Stimulated activated CD8-positive, alpha-beta memory T cell treated with anti-CD3 and anti-CD28 coated beads, Interleukin-7, amount 100 ng/mL, for 1 hour (primary cell): ENCODE results near the gene PLSCR3.
"Not testable (repeated sequence)": the region's sequence is repeated elsewhere in the genome, so short reads cannot be mapped to it uniquely, and the experiment has no call there.

ENCODE experiments used
- DNase-seq, 2 donors: peaks; one replicate each; pipeline ENCODE4 v3.0.0-alpha.2; 2020; ENCODE audit warnings: low read depth in 2 of 2

Gene PLSCR3

GRCh38 chr17:7380855-7381683, 13.3 kb downstream of the PLSCR3 start, which contains the start of gene TNK1:
Gene TNK1, plus strand, starts transcription at chr17:7381089. Its CDS starts 1,838 bp downstream, at chr17:7382927.
- DNase-seq, result no peak

GRCh38 chr17:7380321-7380720, 14.0 kb downstream of the PLSCR3 start:
- DNase-seq, result no peak

GRCh38 chr17:7379134-7379533, 15.2 kb downstream of the PLSCR3 start:
- DNase-seq, result no peak

- no peak for DNase-seq
These were observed 20.0 kb downstream of the PLSCR3 start for GRCh38 chr17:7374353-7374752.

- DNase-seq, result no peak
These were observed 23.5 kb downstream of the PLSCR3 start for GRCh38 chr17:7370853-7371252.

- DNase-seq, result no peak
These were observed 24.5 kb downstream of the PLSCR3 start for GRCh38 chr17:7369825-7370224.

- DNase-seq, result not testable (repeated sequence)
These were observed 25.7 kb downstream of the PLSCR3 start for GRCh38 chr17:7368599-7368994.

GRCh38 chr17:7367918-7368598, 26.3 kb downstream of the PLSCR3 start:
- DNase-seq, result no peak

- no peak for DNase-seq
These were observed 27.2 kb downstream of the PLSCR3 start for GRCh38 chr17:7367083-7367482.

GRCh38 chr17:7365963-7366362, 28.4 kb downstream of the PLSCR3 start:
- not testable (repeated sequence) for DNase-seq

GRCh38 chr17:7363311-7363710, 31.0 kb downstream of the PLSCR3 start:
- DNase-seq, result no peak

GRCh38 chr17:7361906-7362305, 32.4 kb downstream of the PLSCR3 start:
- no peak for DNase-seq

GRCh38 chr17:7357381-7357780, 36.9 kb downstream of the PLSCR3 start:
- DNase-seq, result no peak

- DNase-seq, result no peak
These were observed 37.6 kb downstream of the PLSCR3 start for GRCh38 chr17:7356756-7357155.

GRCh38 chr17:7356072-7356549, 38.2 kb downstream of the PLSCR3 start:
- peak; percentile 49 to 74 for DNase-seq

- no peak for DNase-seq
These were observed 38.8 kb downstream of the PLSCR3 start for GRCh38 chr17:7355573-7355972.

GRCh38 chr17:7355053-7355452, 39.3 kb downstream of the PLSCR3 start, which contains the start of gene TMEM95:
Gene TMEM95, plus strand, starts transcription at chr17:7355156. Its CDS starts 49 bp downstream, at chr17:7355205.
- DNase-seq, result no peak

GRCh38 chr17:7354262-7354843, 40.0 kb downstream of the PLSCR3 start:
- DNase-seq, result no peak

GRCh38 chr17:7352910-7353635, 41.3 kb downstream of the PLSCR3 start:
- no peak for DNase-seq

GRCh38 chr17:7352503-7352889, 41.8 kb downstream of the PLSCR3 start:
- DNase-seq, result no peak

- DNase-seq, result peak; percentile 45 to 53
These were observed 42.4 kb downstream of the PLSCR3 start, which contains the start of gene KCTD11 for GRCh38 chr17:7351665-7352502. Gene KCTD11, plus strand, starts transcription at chr17:7352162.
